ENCODE results near the gene TMEM101. TPM values are rescaled to one million over a fixed set of nuclear protein-coding genes. Genes with fewer than 3 reads are reported as not detected.

The TMEM101 gene
- total RNA-seq, 1 experiment from 2014 or later = 18.6 TPM

- H2AFZ ChIP-seq (ENCODE audit: low read length) = no peak overlapping the region
- H3K27me3 ChIP-seq (ENCODE audit: insufficient read depth, low read length) = no peaks in the 10 kb centered on the region; the same call in 1 of the 2 replicates
- H3K23ac ChIP-seq (ENCODE audit: insufficient read length, low read depth, low read length) = no peak overlapping the region
- H3K56ac ChIP-seq (ENCODE audit: insufficient read length, low read depth, low read length) = no peak overlapping the region
- H3T11ph ChIP-seq (ENCODE audit: low read length) = no peak overlapping the region
- DNase-seq = no peak
- peaks cover 12% of the 10 kb centered on the region for H3K23me2 ChIP-seq (ENCODE audit: insufficient read length, low read depth, low read length, poor library complexity, severe bottlenecking)
- H3K79me2 ChIP-seq (ENCODE audit: insufficient read depth, low read length) = no peaks in the 10 kb centered on the region
- H3K18ac ChIP-seq (ENCODE audit: insufficient read length, low read depth, low read length) = no peak overlapping the region
- no peaks in the 10 kb centered on the region for H3K9me3 ChIP-seq (ENCODE audit: control insufficient read depth, low read depth, low read length)
- H2BK5ac ChIP-seq (ENCODE audit: insufficient read length, low read length) = no peak overlapping the region
- H2AK5ac ChIP-seq (ENCODE audit: insufficient read length, low read length) = no peak overlapping the region
- TF ChIP-seq CTCF (conservative IDR thresholded peaks at IDR 0.05) = no peak
- H4K91ac ChIP-seq (ENCODE audit: insufficient read length, low read depth, low read length) = no peak overlapping the region
- WGBS (ENCODE audit: extremely low coverage, insufficient read length, low lambda C conversion rate) = no CpG with 5 or more reads among the region's 12 CpGs
- no peak overlapping the region for H2BK12ac ChIP-seq (ENCODE audit: insufficient read length, low read depth, low read length)
- no peaks in the 10 kb centered on the region for H3K36me3 Mint-ChIP-seq (ENCODE audit: insufficient read depth in 1 of 3, low read depth in 3 of 3)
- no peaks in the 10 kb centered on the region for H3K4me1 ChIP-seq (ENCODE audit: insufficient read depth, low read length)
- H3K4me2 ChIP-seq (ENCODE audit: insufficient read depth, insufficient read length, low read length) = no peak overlapping the region
- H2BK15ac ChIP-seq (ENCODE audit: low read depth, low read length) = no peak overlapping the region
- H4K8ac ChIP-seq (replicated peaks; ENCODE audit: insufficient read length, low read depth, low read length) = no peak overlapping the region
- no peak overlapping the region for H4K5ac ChIP-seq (ENCODE audit: insufficient read length, low read depth, low read length)
- no peak overlapping the region for H3K4ac ChIP-seq (ENCODE audit: low read depth, low read length)
- no peak overlapping the region for H3K4me3 Mint-ChIP-seq
- no peak overlapping the region for H3K9ac ChIP-seq (ENCODE audit: extremely low read depth, insufficient read length, low read length)
- H3K14ac ChIP-seq (ENCODE audit: insufficient read depth, low read length) = no peak overlapping the region
- H2BK20ac ChIP-seq (ENCODE audit: low read depth, low read length, poor library complexity, severe bottlenecking) = no peak overlapping the region
- H4K20me1 ChIP-seq (ENCODE audit: control insufficient read depth, insufficient read depth, insufficient read length) = no peaks in the 10 kb centered on the region
- H3K27ac ChIP-seq (ENCODE audit: insufficient read length, low read depth, low read length) = no peak overlapping the region
- H3K27ac Mint-ChIP-seq = no peak overlapping the region
- no peaks in the 10 kb centered on the region for H3K9me3 Mint-ChIP-seq
- peaks cover 33% of the 10 kb centered on the region for H3K27me3 Mint-ChIP-seq (ENCODE audit: low read depth)
- no peak overlapping the region for H2BK120ac ChIP-seq (ENCODE audit: low read depth, low read length, poor library complexity, severe bottlenecking)
- peaks cover 4 to 10% of the 10 kb centered on the region in 2 experiments for H3K4me1 Mint-ChIP-seq
- H3K79me1 ChIP-seq (ENCODE audit: insufficient read depth, low read depth, low read length, poor library complexity, severe bottlenecking) = no peaks in the 10 kb centered on the region
These were observed 14.5 kb downstream of the TMEM101 start for GRCh38 chr17:44000141-44000860.
